ENCODE results near the gene ZNF335.
"Not testable (repeated sequence)": the region's sequence is repeated elsewhere in the genome, so short reads cannot be mapped to it uniquely, and the experiment has no call there.

Gene ZNF335

GRCh38 chr20:45910670-45911485 is 61.1 kb downstream of the ZNF335 start:
- peak; percentile 96 for DNase-seq (ENCODE audit: low spot score)

DNA sequence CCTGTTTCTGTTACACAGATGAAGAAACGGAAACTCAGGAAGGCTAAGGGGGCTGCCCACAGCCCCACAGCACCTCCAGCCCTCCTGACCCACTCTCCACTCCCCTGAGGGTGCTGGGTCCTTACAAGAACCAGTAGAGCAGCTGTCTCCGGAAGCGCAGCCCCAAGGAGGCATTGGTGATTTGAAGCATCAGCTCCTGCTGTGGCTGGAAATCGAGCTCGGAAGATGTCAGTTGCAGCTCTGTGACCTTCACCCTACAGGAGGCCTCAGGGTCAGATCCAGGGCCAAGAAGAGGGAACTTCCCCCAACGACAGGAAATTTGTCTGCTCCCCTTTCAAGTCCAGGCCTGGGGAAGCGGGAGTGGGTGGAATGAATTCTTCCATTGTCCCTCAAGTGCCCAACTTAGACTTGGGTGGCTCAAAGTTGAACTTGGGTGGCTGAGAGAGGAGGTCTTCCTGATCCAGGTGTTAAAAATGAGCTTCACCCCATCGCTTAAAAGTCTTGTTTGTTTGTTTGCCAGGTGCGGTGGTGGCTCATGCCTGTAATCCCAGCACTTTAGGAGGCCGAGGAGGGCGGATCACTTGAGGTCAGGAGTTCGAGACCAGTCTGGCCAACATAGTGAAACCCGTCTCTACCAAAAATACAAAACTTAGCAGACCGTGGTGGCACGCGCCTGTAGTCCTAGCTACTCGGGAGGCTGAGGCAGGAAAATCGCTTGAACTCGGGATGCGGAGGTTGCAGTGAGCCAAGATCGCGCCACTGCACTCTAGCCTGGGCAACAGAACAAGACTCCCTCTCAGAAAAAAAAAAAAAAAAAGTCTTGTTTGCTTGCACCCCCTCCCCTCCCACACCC is 62.0 kb downstream of the ZNF335 start:
- no peak for DNase-seq (ENCODE audit: low spot score)

DNA sequence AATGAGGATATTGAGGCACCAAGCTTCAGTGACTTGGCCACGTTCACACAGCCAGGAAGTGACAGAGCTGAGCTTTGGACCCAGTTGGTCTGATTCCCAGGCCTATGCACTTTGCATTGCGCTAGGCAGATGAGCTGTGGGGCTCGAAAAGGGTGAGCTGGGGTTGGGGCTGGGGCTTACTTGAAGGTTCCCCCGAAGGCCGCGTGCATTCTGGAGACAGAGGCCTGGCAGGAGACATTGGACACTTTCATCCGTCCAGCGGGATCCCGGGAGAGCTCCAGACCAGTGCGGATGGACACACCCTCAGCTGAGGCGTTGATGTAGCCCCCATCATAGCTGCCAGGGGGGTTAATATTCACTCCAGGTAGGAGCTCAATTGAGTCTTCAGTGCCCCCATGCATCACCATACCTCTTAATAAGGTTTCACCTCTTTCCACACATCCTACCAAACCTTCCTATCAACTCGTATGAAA is 62.6 kb downstream of the ZNF335 start:
- no peak for DNase-seq (ENCODE audit: low spot score)

- no peak for DNase-seq (ENCODE audit: low spot score)
Observed at GRCh38 chr20:45908084-45908483, 63.9 kb downstream of the ZNF335 start.

DNA sequence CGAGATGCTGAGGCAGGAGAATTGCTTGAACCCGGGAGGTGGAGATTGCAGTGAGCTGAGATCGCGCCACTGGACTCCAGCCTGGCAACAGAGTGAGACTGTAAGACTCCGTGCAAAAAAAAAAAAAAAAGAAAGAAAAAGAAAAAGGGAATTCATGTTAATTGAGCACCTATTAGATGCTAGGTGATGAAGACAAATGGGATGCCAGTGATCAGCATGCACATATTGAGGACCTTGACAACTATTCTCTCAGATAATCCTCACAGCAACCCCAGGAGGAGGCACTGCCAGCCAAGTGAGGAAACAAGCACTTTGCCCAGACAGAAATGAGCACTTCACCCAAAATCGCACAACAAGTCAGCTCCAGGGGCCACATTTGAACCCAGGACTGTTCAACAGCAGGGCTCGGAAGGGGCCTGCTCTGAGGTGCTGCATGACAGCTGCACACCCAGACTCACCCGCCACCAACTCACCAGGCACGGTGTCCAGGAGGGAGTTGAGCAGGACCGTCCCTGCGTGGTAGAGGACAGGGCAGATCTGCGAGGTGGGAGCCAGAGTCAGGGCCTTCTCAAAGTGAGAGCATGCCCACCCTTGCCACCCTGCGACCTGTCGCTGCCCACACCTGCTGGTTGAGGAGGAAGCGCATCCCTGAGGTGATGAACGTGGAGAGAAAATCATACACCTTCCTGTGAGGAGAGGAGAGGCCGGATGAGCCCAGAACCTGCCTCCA is 64.6 kb downstream of the ZNF335 start:
- DNase-seq (ENCODE audit: low spot score) = no peak

- DNase-seq (ENCODE audit: low spot score) = no peak
Observed at GRCh38 chr20:45905505-45906079, 66.4 kb downstream of the ZNF335 start.

DNA sequence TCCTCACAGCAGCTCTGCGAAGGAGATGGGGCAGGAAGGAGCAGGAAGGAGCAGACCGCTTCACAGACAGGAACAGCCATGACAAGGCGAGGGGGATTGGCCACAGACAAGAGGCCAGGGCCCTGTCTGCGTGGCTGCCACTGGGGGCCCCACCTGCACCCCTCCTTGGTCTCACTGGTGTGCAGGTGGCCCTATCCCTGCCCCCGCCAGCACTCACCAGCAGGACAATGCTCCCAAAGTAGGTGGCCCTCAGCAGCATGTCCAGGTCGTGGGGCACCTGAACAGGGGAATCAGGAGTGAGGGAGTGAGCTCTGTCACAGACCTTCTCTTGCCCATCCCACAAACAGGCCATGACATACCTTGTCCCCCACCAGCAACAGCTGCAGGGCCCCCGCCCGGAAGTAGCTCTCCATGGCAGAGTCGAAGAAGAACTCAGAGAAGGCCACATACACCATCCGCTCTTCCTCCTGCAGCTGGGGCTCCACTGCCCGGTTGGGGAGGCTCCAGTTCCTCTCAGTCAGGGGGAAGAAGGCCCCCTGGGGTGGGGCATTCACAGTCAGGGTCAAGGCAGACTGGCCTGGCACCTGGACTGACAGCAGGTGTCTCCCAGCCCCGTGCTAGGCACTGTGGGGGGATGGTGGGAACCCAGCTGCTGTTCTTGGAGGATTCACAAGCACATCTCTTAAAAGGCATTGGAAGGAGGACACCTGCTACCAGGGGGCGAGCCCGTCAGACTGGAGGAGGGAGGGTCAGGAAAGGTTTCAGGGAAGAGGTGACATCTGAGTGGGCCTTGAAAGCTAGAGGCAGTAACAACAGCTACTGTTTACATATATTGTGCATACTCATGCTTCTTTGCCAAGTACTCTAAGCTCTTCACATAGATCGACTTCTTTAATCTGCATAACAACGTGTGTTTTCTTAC is 67.2 kb downstream of the ZNF335 start:
- no peak for DNase-seq (ENCODE audit: low spot score)

- DNase-seq (ENCODE audit: low spot score) = no peak
Observed at GRCh38 chr20:45902199-45902701, 69.8 kb downstream of the ZNF335 start.

DNA sequence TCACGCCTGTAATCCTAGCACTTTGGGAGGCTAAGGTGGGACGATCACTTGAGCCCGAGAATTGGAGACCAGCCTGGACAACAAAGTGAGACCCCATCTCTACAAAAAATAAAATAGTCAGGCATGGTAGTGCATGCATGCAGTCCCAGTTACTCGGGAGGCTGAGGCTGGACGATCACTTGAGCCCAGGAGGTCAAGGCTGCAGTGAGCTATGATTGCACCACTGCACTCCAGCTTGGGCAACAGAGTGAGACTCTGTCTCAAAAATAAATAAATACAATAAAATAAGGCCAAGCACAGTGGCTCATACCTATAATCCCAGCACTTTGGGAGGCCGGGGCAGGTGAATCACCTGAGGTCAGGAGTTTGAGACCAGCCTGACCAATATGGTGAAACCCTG is 70.7 kb downstream of the ZNF335 start:
- DNase-seq (ENCODE audit: low spot score) = not testable (repeated sequence)

DNA sequence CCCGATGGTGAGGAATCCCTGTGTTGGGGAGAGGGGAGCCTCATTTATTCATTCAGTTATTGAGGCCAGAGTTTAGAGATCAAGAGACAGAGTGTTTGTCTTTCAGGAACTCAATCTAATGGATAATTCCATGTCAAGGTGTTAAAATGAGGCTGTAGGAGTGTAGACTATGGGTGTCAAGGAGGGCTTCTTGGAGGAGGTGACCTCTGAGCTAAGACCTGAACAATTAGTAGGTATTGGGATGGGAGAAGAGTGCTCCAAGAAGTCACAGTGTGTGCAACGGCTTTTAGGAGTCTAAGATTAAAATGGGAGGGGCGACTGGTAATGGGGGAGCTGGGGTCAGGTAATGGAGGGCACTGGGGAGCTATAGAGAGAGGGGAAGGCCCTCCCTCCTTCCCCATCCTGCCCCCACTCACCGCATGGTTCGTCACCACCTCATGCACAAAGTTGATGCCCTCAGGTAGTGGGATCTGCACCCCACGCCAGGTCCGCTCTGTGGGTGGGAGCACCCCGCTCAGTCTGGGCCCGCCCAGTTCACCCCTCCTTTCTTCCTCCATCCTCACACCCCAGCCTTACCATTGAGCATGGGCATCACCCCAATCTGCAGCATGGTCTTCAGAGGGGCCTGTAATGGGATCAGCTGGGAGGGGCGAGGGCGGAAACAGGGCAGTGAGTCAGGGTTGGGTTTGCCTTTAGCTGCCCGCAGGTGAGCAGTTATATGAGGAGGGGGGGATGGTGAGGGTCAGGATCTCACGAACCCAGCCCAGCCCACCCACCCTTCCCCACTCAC is 72.8 kb downstream of the ZNF335 start:
- no peak for DNase-seq (ENCODE audit: low spot score)

Measured in iPS-NIHi11 (cell line).